SKM-1 treated with dmso at 0.1 percent for 144 hours (cell line): ENCODE measurements around the gene COPB2.
"Not testable (repeated sequence)": the region's sequence is repeated elsewhere in the genome, so short reads cannot be mapped to it uniquely, and the experiment has no call there.

Source experiments
- DNase-seq: peaks from one replicate; lab custom pipeline; 2025; ENCODE audit not compliant: unreplicated experiment; lab: John Stamatoyannopoulos, UW

The COPB2 gene

GRCh38 chr3:139380575-139380974, 8.9 kb downstream of the COPB2 start:
- DNase-seq = no peak

GRCh38 chr3:139378587-139379241, 10.7 kb downstream of the COPB2 start:
- DNase-seq = no peak

GRCh38 chr3:139377378-139377777, 12.1 kb downstream of the COPB2 start:
- no peak for DNase-seq

GRCh38 chr3:139374099-139374498, 15.3 kb downstream of the COPB2 start:
- DNase-seq = no peak

- no peak for DNase-seq
Measured at GRCh38 chr3:139364549-139364948, 24.9 kb downstream of the COPB2 start.

GRCh38 chr3:139361276-139361675, 28.2 kb downstream of the COPB2 start:
- DNase-seq = no peak

- no peak for DNase-seq
Measured at GRCh38 chr3:139358841-139359562, 30.4 kb downstream of the COPB2 start.

GRCh38 chr3:139357899-139358298, 31.5 kb downstream of the COPB2 start:
- no peak for DNase-seq

- no peak for DNase-seq
Measured at GRCh38 chr3:139355891-139356290, 33.6 kb downstream of the COPB2 start.

- DNase-seq = no peak
Measured at GRCh38 chr3:139355476-139355875, 34.0 kb downstream of the COPB2 start.

GRCh38 chr3:139354661-139355060, 34.8 kb downstream of the COPB2 start:
- no peak for DNase-seq

GRCh38 chr3:139353920-139354556, 35.4 kb downstream of the COPB2 start:
- peak; percentile 34 for DNase-seq

- no peak for DNase-seq
Measured at GRCh38 chr3:139346771-139347170, 42.7 kb downstream of the COPB2 start.

GRCh38 chr3:139343895-139344856, 45.3 kb downstream of the COPB2 start, which contains the start of gene MRPS22:
Gene MRPS22 (plus strand): TSS chr3:139344020. CDS start chr3:139344027, 7 bp downstream.
- DNase-seq = peak; percentile 87

GRCh38 chr3:139342054-139342453, 47.4 kb downstream of the COPB2 start:
- DNase-seq = no peak

GRCh38 chr3:139340784-139341183, 48.7 kb downstream of the COPB2 start:
- DNase-seq = no peak

- no peak for DNase-seq
Measured at GRCh38 chr3:139339219-139339906, 50.1 kb downstream of the COPB2 start.

GRCh38 chr3:139338405-139338804, 51.0 kb downstream of the COPB2 start:
- no peak for DNase-seq

GRCh38 chr3:139334675-139335074, 54.8 kb downstream of the COPB2 start:
- not testable (repeated sequence) for DNase-seq

GRCh38 chr3:139332092-139332491, 57.4 kb downstream of the COPB2 start:
- no peak for DNase-seq
